Measurements from ENCODE around the gene MYO3B.

- no peak for TF ChIP-seq CTCF (IDR thresholded peaks at IDR 0.05)
- TF ChIP-seq POLR2A (IDR thresholded peaks at IDR 0.05) = no peak
These were observed 418.6 kb downstream of the MYO3B start for GRCh38 chr2:170596576-170596975.
